OCI-LY1 (cell line): ENCODE data around the gene OR51B6.

ENCODE experiments used
- CTCF ChIP-seq: fragments of 200-600 bp; sonication (generic), shearing (Covaris generic); IDR thresholded peaks from 2 replicates; pipeline ENCODE4 v1.5.1; 2017; ENCODE audit warnings: mild to moderate bottlenecking, antibody characterized with exemption, low read length, moderate library complexity, mixed read lengths
- EZH2 ChIP-seq: fragments of 200-600 bp; sonication (generic), shearing (Covaris generic); IDR thresholded peaks from 2 replicates; pipeline ENCODE4 v1.8.0; 2017; ENCODE audit warnings: borderline replicate concordance, mixed run types, mild to moderate bottlenecking, antibody characterized with exemption, low read length, moderate library complexity, mixed read lengths

- no peak for TF ChIP-seq CTCF
- no peak for TF ChIP-seq EZH2
These were observed 7.6 kb upstream of the OR51B6 start, which contains the start of gene OR51B5 for GRCh38 chr11:5343474-5344335.
